OCI-LY1 (cell line): ENCODE measurements around the gene NEGR1.

Experiments used
- H2AFZ ChIP-seq: fragments of 200-600 bp; sonication (generic), shearing (Covaris generic); 2 replicates; pipeline ENCODE4 v1.6.0; 2014; ENCODE audit warnings: antibody characterized with exemption, mild to moderate bottlenecking, low read length
- H3F3A ChIP-seq: fragments of 200-600 bp; sonication (generic), shearing (Covaris generic); 2 replicates; pipeline ENCODE4 v1.6.0; 2014; ENCODE audit warnings: mild to moderate bottlenecking, antibody characterized with exemption, low read length, moderate library complexity; ENCODE audit not compliant: insufficient read depth
- H3K27ac ChIP-seq: fragments of 200-600 bp; sonication (generic); 2 replicates; pipeline ENCODE4 v1.5.1; 2014; ENCODE audit warnings: low read length, mixed run types, mild to moderate bottlenecking, low read depth; ENCODE audit not compliant: poor library complexity, severe bottlenecking
- H3K27me3 ChIP-seq: fragments of 200-600 bp; sonication (generic); 2 replicates; pipeline ENCODE4 v1.6.0; 2014; ENCODE audit warnings: antibody characterized with exemption, mild to moderate bottlenecking, low read length, moderate library complexity; ENCODE audit not compliant: insufficient read depth
- H3K36me3 ChIP-seq: fragments of 200-600 bp; sonication (generic); 2 replicates; pipeline ENCODE4 v1.6.1; 2014; ENCODE audit warnings: mild to moderate bottlenecking, antibody characterized with exemption, low read length, moderate library complexity, mixed read lengths; ENCODE audit not compliant: insufficient read depth
- H3K4me1 ChIP-seq: fragments of 200-600 bp; sonication (generic); 2 replicates; pipeline ENCODE4 v1.5.1; 2014; ENCODE audit warnings: mild to moderate bottlenecking, low read length, moderate library complexity; ENCODE audit not compliant: insufficient read depth, severe bottlenecking
- H3K4me2 ChIP-seq: fragments of 200-600 bp; sonication (generic), shearing (Covaris generic); 2 replicates; pipeline ENCODE4 v1.6.1; 2014; ENCODE audit warnings: low read length
- H3K4me3 ChIP-seq: fragments of 200-600 bp; sonication (generic); 2 replicates; pipeline ENCODE4 v1.5.1; 2014; ENCODE audit warnings: low read length, low read depth, mild to moderate bottlenecking, mixed read lengths; ENCODE audit not compliant: poor library complexity, severe bottlenecking
- H3K79me2 ChIP-seq: fragments of 200-600 bp; shearing (Covaris generic); 2 replicates; pipeline ENCODE4 v1.6.1; 2016; ENCODE audit warnings: mixed run types, low read length, mixed read lengths; ENCODE audit not compliant: insufficient read depth
- H3K9ac ChIP-seq: fragments of 200-600 bp; sonication (generic), shearing (Covaris generic); 2 replicates; pipeline ENCODE4 v1.6.1; 2014; ENCODE audit warnings: mild to moderate bottlenecking, low read length, mixed read lengths
- H3K9me2 ChIP-seq: fragments of 200-600 bp; sonication (generic), shearing (Covaris generic); 2 replicates; pipeline ENCODE4 v1.6.1; 2014; ENCODE audit warnings: low read depth, mild to moderate bottlenecking, low read length, mixed read lengths
- H3K9me3 ChIP-seq: fragments of 200-600 bp; shearing (Covaris generic); 2 replicates; pipeline ENCODE4 v1.6.1; 2014; ENCODE audit warnings: low read length, mixed read lengths
- H4K20me1 ChIP-seq: fragments of 200-600 bp; sonication (generic), shearing (Covaris generic); 2 replicates; pipeline ENCODE4 v1.6.0; 2016; ENCODE audit warnings: mild to moderate bottlenecking, low read length; ENCODE audit not compliant: insufficient read depth
- EZH2 ChIP-seq: fragments of 200-600 bp; sonication (generic), shearing (Covaris generic); IDR thresholded peaks from 2 replicates; pipeline ENCODE4 v1.8.0; 2017; ENCODE audit warnings: borderline replicate concordance, mixed run types, mild to moderate bottlenecking, antibody characterized with exemption, low read length, moderate library complexity, mixed read lengths
- TF ChIP-seq, protein P1 (sequence below): fragments of 200-600 bp; sonication (generic), shearing (Covaris generic); IDR thresholded peaks from 2 replicates; pipeline ENCODE4 v1.5.1; 2017; ENCODE audit warnings: mild to moderate bottlenecking, antibody characterized with exemption, low read length, moderate library complexity, mixed read lengths

The NEGR1 gene

DNA sequence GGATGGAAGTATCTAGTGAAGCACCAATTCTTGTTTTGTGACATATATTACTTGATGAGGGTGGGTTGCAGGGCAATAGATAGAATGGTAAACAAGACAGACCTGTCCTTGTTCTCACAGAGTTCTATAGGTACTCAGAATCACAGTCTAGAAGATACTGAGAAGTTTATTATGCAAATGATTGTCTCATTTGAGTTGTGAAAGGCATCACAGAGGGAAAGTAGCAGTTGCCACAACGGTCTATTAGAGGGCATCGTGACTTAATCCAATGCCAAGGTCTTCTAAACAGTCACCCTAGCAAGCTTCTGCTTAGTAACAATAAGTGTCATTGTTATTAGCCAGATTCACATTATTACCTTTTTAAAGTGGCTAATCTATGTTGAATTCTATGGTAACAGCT is 626.7 kb downstream of the NEGR1 start:
- no peaks in the 10 kb centered on the region for H3K9me2 ChIP-seq
- H3K79me2 ChIP-seq: no peaks in the 10 kb centered on the region
- H3K27ac ChIP-seq: no peak overlapping the region
- H2AFZ ChIP-seq: no peak overlapping the region
- no peaks in the 10 kb centered on the region for H3K36me3 ChIP-seq
- no peaks in the 10 kb centered on the region for H3K9me3 ChIP-seq
- no peak overlapping the region for H3K9ac ChIP-seq
- H3K27me3 ChIP-seq: no peaks in the 10 kb centered on the region
- TF ChIP-seq, protein P1, sequence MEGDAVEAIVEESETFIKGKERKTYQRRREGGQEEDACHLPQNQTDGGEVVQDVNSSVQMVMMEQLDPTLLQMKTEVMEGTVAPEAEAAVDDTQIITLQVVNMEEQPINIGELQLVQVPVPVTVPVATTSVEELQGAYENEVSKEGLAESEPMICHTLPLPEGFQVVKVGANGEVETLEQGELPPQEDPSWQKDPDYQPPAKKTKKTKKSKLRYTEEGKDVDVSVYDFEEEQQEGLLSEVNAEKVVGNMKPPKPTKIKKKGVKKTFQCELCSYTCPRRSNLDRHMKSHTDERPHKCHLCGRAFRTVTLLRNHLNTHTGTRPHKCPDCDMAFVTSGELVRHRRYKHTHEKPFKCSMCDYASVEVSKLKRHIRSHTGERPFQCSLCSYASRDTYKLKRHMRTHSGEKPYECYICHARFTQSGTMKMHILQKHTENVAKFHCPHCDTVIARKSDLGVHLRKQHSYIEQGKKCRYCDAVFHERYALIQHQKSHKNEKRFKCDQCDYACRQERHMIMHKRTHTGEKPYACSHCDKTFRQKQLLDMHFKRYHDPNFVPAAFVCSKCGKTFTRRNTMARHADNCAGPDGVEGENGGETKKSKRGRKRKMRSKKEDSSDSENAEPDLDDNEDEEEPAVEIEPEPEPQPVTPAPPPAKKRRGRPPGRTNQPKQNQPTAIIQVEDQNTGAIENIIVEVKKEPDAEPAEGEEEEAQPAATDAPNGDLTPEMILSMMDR: no peak
- no peak for TF ChIP-seq EZH2
- H3K4me2 ChIP-seq: no peak overlapping the region
- H3F3A ChIP-seq: no peaks in the 10 kb centered on the region
- no peaks in the 10 kb centered on the region for H4K20me1 ChIP-seq
- H3K4me1 ChIP-seq: no peaks in the 10 kb centered on the region
- no peak overlapping the region for H3K4me3 ChIP-seq

DNA sequence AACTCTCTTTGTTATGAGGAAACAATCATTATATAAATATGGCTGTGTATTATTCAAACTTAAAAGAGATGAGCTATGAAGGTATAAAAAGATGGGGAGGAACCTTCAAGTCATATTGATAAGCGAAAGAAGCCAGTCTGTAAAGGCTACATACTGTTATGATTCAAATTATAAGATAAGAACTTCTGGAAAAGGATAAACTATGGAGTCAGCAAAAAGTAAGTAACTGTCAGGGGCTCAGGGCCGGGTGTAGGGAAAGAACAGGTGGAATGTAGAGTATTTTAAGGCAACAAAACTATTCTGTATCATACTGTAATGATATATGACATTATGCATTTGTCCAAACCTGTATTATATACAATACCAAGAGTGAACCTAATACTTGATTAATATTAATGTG is 628.4 kb downstream of the NEGR1 start:
- no peaks in the 10 kb centered on the region for H3K36me3 ChIP-seq
- H3K9me3 ChIP-seq: no peaks in the 10 kb centered on the region
- H3K4me1 ChIP-seq: no peaks in the 10 kb centered on the region
- H3K9ac ChIP-seq: no peak overlapping the region
- H2AFZ ChIP-seq: no peak overlapping the region
- H3K27ac ChIP-seq: no peak overlapping the region
- H3K9me2 ChIP-seq: no peaks in the 10 kb centered on the region
- no peak overlapping the region for H3K4me2 ChIP-seq
- H3K27me3 ChIP-seq: no peaks in the 10 kb centered on the region
- H4K20me1 ChIP-seq: no peaks in the 10 kb centered on the region
- TF ChIP-seq, protein P1: no peak
- no peak for TF ChIP-seq EZH2
- no peak overlapping the region for H3K4me3 ChIP-seq
- H3K79me2 ChIP-seq: no peaks in the 10 kb centered on the region
- no peaks in the 10 kb centered on the region for H3F3A ChIP-seq

DNA sequence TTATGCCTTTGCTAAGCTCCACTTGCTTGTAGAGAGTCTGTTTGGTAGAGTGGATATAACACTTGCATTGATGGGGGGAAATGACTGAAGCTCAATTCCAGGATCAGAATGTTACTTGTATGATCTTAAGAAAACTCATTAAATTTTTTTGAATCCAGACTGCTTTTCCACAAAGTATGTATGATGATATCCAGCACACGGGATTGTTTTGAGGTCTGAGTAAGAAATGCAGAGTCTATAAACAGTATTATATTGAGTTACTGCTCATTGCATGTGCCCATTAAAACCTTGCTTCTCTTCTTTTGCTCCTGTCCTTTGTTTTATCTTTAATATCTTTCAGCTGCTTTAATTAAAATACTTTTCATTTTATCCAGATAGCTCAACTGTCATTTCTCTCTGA is 631.1 kb downstream of the NEGR1 start:
- Histone ChIP-seq H3K4me2 (no peak overlapping the region), H2AFZ (no peak overlapping the region), H3K4me1 (no peaks in the 10 kb centered on the region), H3F3A (no peaks in the 10 kb centered on the region), H3K9ac (no peak overlapping the region), H3K9me3 (no peaks in the 10 kb centered on the region), H3K36me3 (no peaks in the 10 kb centered on the region), H3K4me3 (no peak overlapping the region), H4K20me1 (no peaks in the 10 kb centered on the region), H3K9me2 (no peaks in the 10 kb centered on the region), H3K79me2 (no peaks in the 10 kb centered on the region), H3K27me3 (no peaks in the 10 kb centered on the region), H3K27ac (no peak overlapping the region)
- TF ChIP-seq, protein P1: no peak
- TF ChIP-seq EZH2: no peak
